Neuronal stem cell (in vitro differentiated cells): ENCODE measurements around the gene CEBPA.

Experiments
- DNase-seq: peaks from one replicate; pipeline ENCODE4 v3.0.0-alpha.2; 2013; ENCODE audit warnings: low spot score
- H2AFZ ChIP-seq: one replicate; pipeline ENCODE4 v1.6.1; 2013; ENCODE audit warnings: mild to moderate bottlenecking, low read length, inconsistent platforms
- H2AK5ac ChIP-seq: 2 replicates; pipeline ENCODE4 v1.6.1; 2013; ENCODE audit warnings: low read depth, mild to moderate bottlenecking, inconsistent platforms, low read length, moderate library complexity, mixed read lengths
- H2BK120ac ChIP-seq: 2 replicates; pipeline ENCODE4 v1.6.1; 2013; ENCODE audit warnings: low read depth, mild to moderate bottlenecking, inconsistent platforms, low read length, moderate library complexity, mixed read lengths
- H2BK12ac ChIP-seq: one replicate; pipeline ENCODE4 v1.6.1; 2013; ENCODE audit warnings: low read length, inconsistent platforms
- H2BK15ac ChIP-seq: 2 replicates; pipeline ENCODE4 v1.6.1; 2013; ENCODE audit warnings: mild to moderate bottlenecking, low read length, inconsistent platforms, mixed read lengths
- H2BK5ac ChIP-seq: one replicate; pipeline ENCODE4 v1.6.1; 2013; ENCODE audit warnings: inconsistent platforms, mild to moderate bottlenecking, low read length, moderate library complexity
- H3K14ac ChIP-seq: one replicate; pipeline ENCODE4 v1.6.1; 2013; ENCODE audit warnings: low read length, inconsistent platforms
- H3K18ac ChIP-seq: 2 replicates; pipeline ENCODE4 v1.6.1; 2013; ENCODE audit warnings: low read length, inconsistent platforms
- H3K23ac ChIP-seq: 2 replicates; pipeline ENCODE4 v1.6.1; 2013; ENCODE audit warnings: low read depth, mild to moderate bottlenecking, mixed read lengths, low read length, inconsistent platforms; ENCODE audit not compliant: poor library complexity
- H3K27ac ChIP-seq: replicated peaks from 3 replicates; pipeline ENCODE4 v1.5.1; 2013; ENCODE audit warnings: low read length, inconsistent platforms
- H3K27me3 ChIP-seq, 3 experiments: 2 replicates each; pipeline ENCODE4 v1.6.1; 2013; ENCODE audit warnings: low read length in 3 of 3, mild to moderate bottlenecking in 2 of 3, inconsistent platforms in 1 of 3, low read depth in 1 of 3, mixed read lengths in 1 of 3, moderate library complexity in 1 of 3; ENCODE audit not compliant: control insufficient read depth in 3 of 3, insufficient read depth in 3 of 3
- H3K36me3 ChIP-seq, 2 donors: replicated peaks in 1 of 2; 2 replicates each; pipeline ENCODE4 v1.6.1; 2013; ENCODE audit warnings: low read length in 2 of 2; ENCODE audit not compliant: control insufficient read depth in 2 of 2, insufficient read depth in 2 of 2
- H3K4ac ChIP-seq: 2 replicates; pipeline ENCODE4 v1.6.1; 2013; ENCODE audit warnings: inconsistent platforms, mild to moderate bottlenecking, low read length, moderate library complexity
- H3K4me1 ChIP-seq, 2 donors: 1 replicate in 1 of 2; 2 replicates in 1 of 2; pipeline ENCODE4 v1.6.1; 2013; ENCODE audit warnings: low read length in 2 of 2, low read depth in 1 of 2; ENCODE audit not compliant: control insufficient read depth in 2 of 2, insufficient read depth in 1 of 2
- H3K4me2 ChIP-seq: one replicate; pipeline ENCODE4 v1.6.1; 2013; ENCODE audit warnings: mild to moderate bottlenecking, low read length, inconsistent platforms; ENCODE audit not compliant: insufficient read depth, poor library complexity, severe bottlenecking
- H3K4me3 ChIP-seq, 2 donors: 2 replicates each; pipeline ENCODE4 v1.5.1; 2013; ENCODE audit warnings: low read length in 2 of 2, mild to moderate bottlenecking in 2 of 2, inconsistent platforms in 1 of 2, moderate library complexity in 1 of 2
- H3K79me1 ChIP-seq: one replicate; pipeline ENCODE4 v1.6.1; 2013; ENCODE audit warnings: low read depth, mild to moderate bottlenecking, inconsistent platforms, low read length, moderate library complexity
- H3K9ac ChIP-seq: one replicate; pipeline ENCODE4 v1.6.1; 2013; ENCODE audit warnings: mild to moderate bottlenecking, low read depth, low read length, inconsistent platforms; ENCODE audit not compliant: poor library complexity
- H3K9me3 ChIP-seq, 2 donors: replicated peaks in 1 of 2; 2 replicates each; pipeline versions ENCODE3 to v1.6.1; 2013; ENCODE audit warnings: low read length in 2 of 2, mild to moderate bottlenecking in 2 of 2, inconsistent platforms in 1 of 2, low read depth in 1 of 2, mixed read lengths in 1 of 2, moderate library complexity in 1 of 2; ENCODE audit not compliant: control insufficient read depth in 2 of 2, insufficient read depth in 1 of 2
- H4K8ac ChIP-seq: one replicate; pipeline ENCODE4 v1.6.1; 2013; ENCODE audit warnings: low read depth, mild to moderate bottlenecking, inconsistent platforms, low read length, moderate library complexity
- H4K91ac ChIP-seq: one replicate; pipeline ENCODE4 v1.6.1; 2013; ENCODE audit warnings: low read length, low read depth, mild to moderate bottlenecking, inconsistent platforms; ENCODE audit not compliant: poor library complexity
- WGBS, 2 donors: extraction: QIAGEN DNeasy Blood & Tissue Kit; methylation state at CpG; one replicate each; pipeline ENCODE4 v1.1.7; 2013; ENCODE audit warnings: missing lambda C conversion rate in 2 of 2, mixed read lengths in 1 of 2; ENCODE audit not compliant: insufficient read length in 2 of 2, insufficient replicate concordance in 1 of 2; ENCODE audit errors: extremely low coverage in 2 of 2; 5-methylcytosine and 5-hydroxymethylcytosine counted together

Gene CEBPA

DNA sequence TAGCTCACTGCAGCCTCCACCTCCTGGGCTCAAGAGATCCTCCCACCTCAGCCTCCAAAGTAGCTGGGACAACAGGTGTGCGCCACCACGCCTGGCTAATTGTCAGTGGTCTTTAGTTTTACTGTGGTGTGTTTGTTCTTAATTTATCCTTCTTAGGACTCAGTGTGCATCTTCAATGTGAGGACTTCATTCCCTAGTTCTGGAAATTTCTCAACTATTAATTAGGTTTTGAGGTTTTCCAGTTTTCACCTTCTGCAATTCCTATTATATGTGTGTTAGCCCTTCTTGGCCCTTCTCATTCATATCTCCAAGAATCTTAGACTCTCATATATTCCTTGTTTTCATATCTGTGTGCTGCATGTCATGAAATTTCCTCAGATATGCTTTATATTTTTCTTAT, 44.5 kb downstream of the CEBPA start:
- H3K4me2 ChIP-seq, result no peak overlapping the region
- no peak overlapping the region for H2BK12ac ChIP-seq
- no peak overlapping the region for H3K14ac ChIP-seq
- H4K8ac ChIP-seq, result no peak overlapping the region
- H2AFZ ChIP-seq, result no peak overlapping the region
- H2BK15ac ChIP-seq, result no peak overlapping the region
- no peaks in the 10 kb centered on the region for H3K79me1 ChIP-seq
- H4K91ac ChIP-seq, result no peak overlapping the region
- H3K4me1 ChIP-seq, result no peaks in the 10 kb centered on the region
- DNase-seq, result no peak
- no peak overlapping the region for H3K4me3 ChIP-seq
- no peak overlapping the region for H3K18ac ChIP-seq
- no peak overlapping the region for H3K9ac ChIP-seq
- H3K9me3 ChIP-seq, result no peaks in the 10 kb centered on the region
- whole genome bisulfite sequencing, 2 donors, result no CpG with 5 or more reads among the region's 2 CpGs
- no peak overlapping the region for H2BK120ac ChIP-seq
- no peak overlapping the region for H2BK5ac ChIP-seq
- no peaks in the 10 kb centered on the region for H3K36me3 ChIP-seq
- H2AK5ac ChIP-seq, result no peak overlapping the region
- H3K23ac ChIP-seq, result no peak overlapping the region
- H3K4ac ChIP-seq, result no peak overlapping the region
- H3K27me3 ChIP-seq, result peaks cover 0 to 13% (median 0%) of the 10 kb centered on the region in 3 experiments
- H3K27ac ChIP-seq, result no peak overlapping the region

DNA sequence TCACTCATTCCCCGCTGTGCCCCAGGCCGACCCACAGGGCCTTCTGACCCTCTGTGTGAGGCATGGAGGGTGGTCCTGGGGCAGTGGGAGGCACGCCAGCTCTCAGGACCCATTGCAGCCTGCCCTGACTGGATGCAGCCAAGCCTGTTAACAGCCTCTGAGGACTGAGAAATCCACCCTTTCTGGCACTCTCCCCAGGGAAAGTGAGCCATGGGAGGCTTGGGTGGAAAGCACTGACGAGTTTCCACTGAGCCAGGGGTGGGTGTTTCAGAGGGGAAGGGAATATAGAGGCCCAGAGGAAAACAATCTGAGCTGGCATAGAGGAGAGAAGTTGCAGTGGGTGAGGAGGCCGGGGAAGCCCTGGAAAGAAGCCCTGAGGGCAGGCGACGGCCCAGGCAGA, 46.1 kb downstream of the CEBPA start:
- Histone ChIP-seq H4K91ac (no peak overlapping the region), H3K27ac (no peak overlapping the region), H3K18ac (peak overlapping the region; percentile 18), H3K27me3 (peaks cover 0 to 6% (median 0%) of the 10 kb centered on the region in 3 experiments), H3K9ac (no peak overlapping the region), H3K4me1 (no peaks in the 10 kb centered on the region), H3K4ac (no peak overlapping the region), H3K9me3 (no peaks in the 10 kb centered on the region), H3K36me3 (no peaks in the 10 kb centered on the region), H3K79me1 (no peaks in the 10 kb centered on the region), H2BK5ac (no peak overlapping the region), H2BK12ac (no peak overlapping the region), H4K8ac (peak overlapping the region; percentile 52), H3K4me2 (no peak overlapping the region), H2BK120ac (no peak overlapping the region), H2AK5ac (no peak overlapping the region), H2AFZ (no peak overlapping the region), H3K4me3 (no peak overlapping the region), H2BK15ac (peak overlapping the region; percentile 12), H3K23ac (no peak overlapping the region), H3K14ac (peak overlapping the region; percentile 84)
- DNase-seq, result no peak
- no CpG with 5 or more reads among the region's 7 CpGs for WGBS, 2 donors

DNA sequence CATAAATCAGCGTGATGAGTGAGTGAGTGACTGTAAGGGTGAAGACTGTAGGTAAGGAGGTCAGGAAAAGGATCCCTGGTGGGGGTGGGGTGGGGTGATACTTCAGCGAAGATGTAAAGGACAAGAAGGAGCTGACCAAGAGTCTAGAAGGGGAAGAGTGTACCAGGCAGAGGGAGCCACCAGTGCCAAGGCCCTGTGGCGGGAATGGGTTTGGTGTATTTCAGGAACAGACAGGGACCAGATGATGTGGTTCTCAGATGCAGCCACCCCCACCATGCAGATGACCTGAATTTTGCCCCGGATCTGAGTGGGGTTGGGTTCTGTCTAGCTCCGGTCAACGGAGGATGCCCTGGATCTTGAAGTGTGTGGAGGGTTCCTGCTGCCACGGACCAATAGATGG, 46.6 kb downstream of the CEBPA start:
- H3K9me3 ChIP-seq, result no peaks in the 10 kb centered on the region
- H4K91ac ChIP-seq, result no peak overlapping the region
- no peak overlapping the region for H3K4me2 ChIP-seq
- H2AK5ac ChIP-seq, result no peak overlapping the region
- no peak for DNase-seq
- no peak overlapping the region for H4K8ac ChIP-seq
- H3K4me1 ChIP-seq, result peaks cover 0 to 2% of the 10 kb centered on the region in 2 donors
- no peak overlapping the region for H3K4me3 ChIP-seq
- H3K36me3 ChIP-seq, result no peaks in the 10 kb centered on the region
- H2BK12ac ChIP-seq, result no peak overlapping the region
- H2BK15ac ChIP-seq, result peak overlapping the region; percentile 12
- H3K27ac ChIP-seq, result no peak overlapping the region
- H3K4ac ChIP-seq, result no peak overlapping the region
- WGBS, 2 donors, result no CpG with 5 or more reads among the region's 7 CpGs
- H3K27me3 ChIP-seq, result peaks cover 0 to 1% (median 0%) of the 10 kb centered on the region in 3 experiments
- H3K14ac ChIP-seq, result peak overlapping the region; percentile 84
- no peak overlapping the region for H3K23ac ChIP-seq
- H3K79me1 ChIP-seq, result no peaks in the 10 kb centered on the region
- no peak overlapping the region for H3K18ac ChIP-seq
- no peak overlapping the region for H2AFZ ChIP-seq
- no peak overlapping the region for H2BK5ac ChIP-seq
- H2BK120ac ChIP-seq, result no peak overlapping the region
- no peak overlapping the region for H3K9ac ChIP-seq

DNA sequence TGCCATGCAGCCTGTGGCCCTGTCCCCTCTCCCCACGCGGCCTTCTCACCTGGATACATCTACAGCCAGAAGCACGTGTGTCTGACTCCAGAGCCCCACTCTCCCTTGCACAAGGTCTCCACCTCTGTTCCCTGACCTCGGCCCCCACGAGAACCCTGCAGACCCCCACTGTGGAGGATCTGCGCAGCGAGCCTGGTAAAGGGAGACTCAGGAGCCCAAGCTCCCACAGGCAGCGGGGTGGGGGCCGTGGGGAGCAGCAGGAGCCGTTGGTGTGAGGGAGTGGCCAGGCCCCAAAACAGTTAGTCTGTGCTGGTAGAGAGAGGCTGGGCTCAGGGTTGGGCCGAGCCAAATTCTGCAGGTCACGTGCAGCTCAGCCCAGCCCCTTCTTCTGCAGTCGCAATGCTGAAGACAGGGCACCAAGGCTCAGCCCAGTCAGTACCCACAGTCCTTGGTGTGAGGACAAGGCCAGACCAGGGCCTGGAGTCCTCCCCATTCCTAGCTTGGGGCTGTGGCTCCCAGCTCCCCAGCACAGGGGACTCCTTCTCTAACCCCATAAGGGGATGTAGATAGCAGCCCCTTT, 48.0 kb downstream of the CEBPA start:
- H3K9ac ChIP-seq, result no peak overlapping the region
- H3K4me3 ChIP-seq, result no peak overlapping the region
- peak overlapping the region; percentile 82 for H3K14ac ChIP-seq
- H2BK5ac ChIP-seq, result no peak overlapping the region
- H2AK5ac ChIP-seq, result peak overlapping the region; percentile 56
- peaks cover 0 to 6% of the 10 kb centered on the region in 2 donors for H3K9me3 ChIP-seq
- H2AFZ ChIP-seq, result no peak overlapping the region
- no peak overlapping the region for H4K8ac ChIP-seq
- H4K91ac ChIP-seq, result no peak overlapping the region
- no peak overlapping the region for H3K4me2 ChIP-seq
- H3K36me3 ChIP-seq, result no peaks in the 10 kb centered on the region
- no peak for DNase-seq
- H3K27ac ChIP-seq, result no peak overlapping the region
- no CpG with 5 or more reads among the region's 13 CpGs for WGBS, 2 donors
- H3K79me1 ChIP-seq, result peaks cover 2% of the 10 kb centered on the region
- peaks cover 0 to 4% of the 10 kb centered on the region in 2 donors for H3K4me1 ChIP-seq
- no peak overlapping the region for H2BK120ac ChIP-seq
- no peak overlapping the region for H2BK15ac ChIP-seq
- H3K18ac ChIP-seq, result peak overlapping the region; percentile 77
- H3K4ac ChIP-seq, result peak overlapping the region; percentile 66
- H3K23ac ChIP-seq, result peak overlapping the region; percentile 55
- H2BK12ac ChIP-seq, result no peak overlapping the region
- H3K27me3 ChIP-seq, result no peaks in the 10 kb centered on the region
